Heart right ventricle (tissue), 16 donors: ENCODE results near the gene BARHL1. TPM values are rescaled to one million over a fixed set of nuclear protein-coding genes. Genes with fewer than 3 reads are reported as not detected.

Experiments
- ATAC-seq, 8 donors: fragments of 200-7000 bp; cut with Tn5 transposase; one replicate each; pipeline ENCODE4 v1.9.1; 2020; ENCODE audit warnings: mild to moderate bottlenecking in 8 of 8, moderate library complexity in 8 of 8, moderate number of reproducible peaks in 1 of 8
- DNase-seq, 2 donors: peaks; one replicate each; pipeline ENCODE4 v3.0.0-alpha.2; 2020
- H3K27ac ChIP-seq, 10 donors: fragments of 200-600 bp; sonication (generic) in 2 of 10; one replicate each; pipeline versions ENCODE4 v1.5.0 to v1.8.0; 2020 to 2022; ENCODE audit warnings: mild to moderate bottlenecking in 3 of 10
- H3K27me3 ChIP-seq, 7 donors: fragments of 200-600 bp; one replicate each; pipeline ENCODE4 v1.8.0; 2021 to 2022; ENCODE audit warnings: mild to moderate bottlenecking in 2 of 7
- H3K36me3 ChIP-seq, 9 donors: fragments of 200-600 bp; sonication (generic) in 1 of 9; one replicate each; pipeline versions ENCODE4 v1.5.0 to v1.8.0; 2020 to 2022; ENCODE audit warnings: mild to moderate bottlenecking in 2 of 9
- H3K4me1 ChIP-seq, 9 donors: fragments of 200-600 bp; sonication (generic) in 1 of 9; one replicate each; pipeline versions ENCODE4 v1.5.0 to v1.8.0; 2020 to 2022; ENCODE audit warnings: mild to moderate bottlenecking in 4 of 9
- H3K4me3 ChIP-seq, 10 donors: fragments of 200-600 bp; sonication (generic) in 2 of 10; one replicate each; pipeline versions ENCODE4 v1.5.0 to v1.8.0; 2020 to 2022; ENCODE audit warnings: mild to moderate bottlenecking in 7 of 10, moderate library complexity in 2 of 10
- H3K9me3 ChIP-seq, 11 donors: fragments of 200-600 bp in 10 of 11; sonication (generic) in 2 of 11; one replicate each; pipeline versions ENCODE4 v1.5.0 to v1.8.0; 2013 to 2022; ENCODE audit warnings: mild to moderate bottlenecking in 2 of 11, control low read depth in 1 of 11, moderate library complexity in 1 of 11
- WGBS, 2 donors: extraction: QIAGEN DNeasy Blood & Tissue Kit; methylation state at CpG; one replicate each; pipeline ENCODE4 v1.1.7; 2013; ENCODE audit warnings: inconsistent platforms in 1 of 2; 5-methylcytosine and 5-hydroxymethylcytosine counted together
- intact Hi-C, 10 donors: fragments of 100-400 bp; cut with DNase I; formaldehyde crosslinking; loops; one replicate each; pipeline versions ENCODE4 v1.11.1 to v1.14.2; 2022
- polyA plus RNA-seq, 2 donors: library from polyadenylated mRNA; stranded (reverse); fragments of 200-250 nt; gene quantifications; one replicate each; pipeline ENCODE4 v1.2.3, GENCODE V29; 2013
- total RNA-seq, 10 donors: library from RNA; stranded (reverse); fragmentation: NEBNext Ultra II Directional in 3 of 10; extraction: Animal tissue kit (Norgen Biotek cat#: 25700) in 3 of 10; gene quantifications; one replicate each; pipeline versions ENCODE4 v1.2.1 to v1.2.4, GENCODE V29; 2021 to 2023
- TF ChIP-seq, protein P1 (sequence below), 9 donors: fragments of 200-600 bp; sonication (generic) in 2 of 9; IDR thresholded peaks; one replicate each; pipeline versions ENCODE4 v1.5.0 to v1.8.0; 2021 to 2022; ENCODE audit warnings: antibody characterized with exemption in 9 of 9, mild to moderate bottlenecking in 5 of 9, moderate library complexity in 1 of 9
- donor health status: Arrhythmogenic right ventricular cardiomyopathy.
- donor health status: ischemic (EF 13 %, LVEDD 7.1; RV severe dilation, severe dysfunction).
- donor health status: healthy with polysubstance abuse.
- donor health status: DM: no; HTN: yes; CAD: no.
- donor health status: DM: no; HTN: no; CAD: no.
- donor health status: ischemic (EF 25% LVEDD 6.9; RV normal size, moderate dysfunction).
- donor health status: ischemic (EF 25% LVEDD 5.7; RV mildly dilated, moderate dysfunction).
- donor health status: healthy.
- donor health status: DM: yes; HTN: yes; CAD: no.
- donor health status: Ischemic cardiomyopathy.
- donor health status: ischemic (EF 35%, LVEDD 5.7; RV mildly dilated, moderate dysfunction).
- donor health status: nonischemic (EF 11% LVEDD 7.7; RV severe dilation, severe dysfunction).
- donor health status: DM: yes; HTN: yes; CAD: no.
- donor health status: PGD.
- donor health status: ischemic (EF 29% LVEDD 5.4; RV normal size, mild dysfunction).
- donor health status: nonischemic (EF 23%, LVEDD 6.1; RV moderate dilation, normal function).

The BARHL1 gene
- total and polyA plus RNA-seq, 12 donors = not detected

DNA sequence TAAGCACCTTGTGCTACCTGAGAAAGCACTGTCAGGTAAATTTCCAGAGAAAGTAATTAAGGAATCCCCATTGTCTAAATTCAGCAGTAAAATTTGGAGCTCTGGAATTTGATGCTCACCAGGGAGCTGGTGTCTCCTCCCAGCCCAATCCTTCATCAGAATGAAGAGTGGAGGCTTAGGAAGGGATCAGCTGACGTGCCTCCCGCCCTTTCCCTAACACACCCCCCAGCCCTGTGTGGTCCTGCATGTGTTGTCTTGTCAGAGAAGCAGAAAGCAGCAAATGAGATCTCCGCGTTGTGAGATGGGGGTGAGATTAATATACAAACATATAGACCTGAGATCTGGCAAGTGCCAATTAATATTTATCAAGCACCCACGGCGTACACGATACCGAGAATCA is 26.9 kb upstream of the BARHL1 start:
- H3K27me3 ChIP-seq = peaks cover 0 to 19% (median 6%) of the 10 kb centered on the region in 7 donors
- H3K36me3 ChIP-seq = no peaks in the 10 kb centered on the region
- no peak overlapping the region for H3K27ac ChIP-seq
- no peaks in the 10 kb centered on the region for H3K9me3 ChIP-seq
- peaks cover 0 to 8% (median 4%) of the 10 kb centered on the region in 9 donors for H3K4me1 ChIP-seq
- intact Hi-C loops = no loop called here
- ATAC-seq (no peak), DNase-seq (no peak)
- no peak overlapping the region for H3K4me3 ChIP-seq
- WGBS, 2 donors = 75 to 78% methylated on average over 8 of the region's 8 CpGs
- TF ChIP-seq, protein P1, sequence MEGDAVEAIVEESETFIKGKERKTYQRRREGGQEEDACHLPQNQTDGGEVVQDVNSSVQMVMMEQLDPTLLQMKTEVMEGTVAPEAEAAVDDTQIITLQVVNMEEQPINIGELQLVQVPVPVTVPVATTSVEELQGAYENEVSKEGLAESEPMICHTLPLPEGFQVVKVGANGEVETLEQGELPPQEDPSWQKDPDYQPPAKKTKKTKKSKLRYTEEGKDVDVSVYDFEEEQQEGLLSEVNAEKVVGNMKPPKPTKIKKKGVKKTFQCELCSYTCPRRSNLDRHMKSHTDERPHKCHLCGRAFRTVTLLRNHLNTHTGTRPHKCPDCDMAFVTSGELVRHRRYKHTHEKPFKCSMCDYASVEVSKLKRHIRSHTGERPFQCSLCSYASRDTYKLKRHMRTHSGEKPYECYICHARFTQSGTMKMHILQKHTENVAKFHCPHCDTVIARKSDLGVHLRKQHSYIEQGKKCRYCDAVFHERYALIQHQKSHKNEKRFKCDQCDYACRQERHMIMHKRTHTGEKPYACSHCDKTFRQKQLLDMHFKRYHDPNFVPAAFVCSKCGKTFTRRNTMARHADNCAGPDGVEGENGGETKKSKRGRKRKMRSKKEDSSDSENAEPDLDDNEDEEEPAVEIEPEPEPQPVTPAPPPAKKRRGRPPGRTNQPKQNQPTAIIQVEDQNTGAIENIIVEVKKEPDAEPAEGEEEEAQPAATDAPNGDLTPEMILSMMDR (IDR thresholded peaks at IDR 0.05) = no peak

DNA sequence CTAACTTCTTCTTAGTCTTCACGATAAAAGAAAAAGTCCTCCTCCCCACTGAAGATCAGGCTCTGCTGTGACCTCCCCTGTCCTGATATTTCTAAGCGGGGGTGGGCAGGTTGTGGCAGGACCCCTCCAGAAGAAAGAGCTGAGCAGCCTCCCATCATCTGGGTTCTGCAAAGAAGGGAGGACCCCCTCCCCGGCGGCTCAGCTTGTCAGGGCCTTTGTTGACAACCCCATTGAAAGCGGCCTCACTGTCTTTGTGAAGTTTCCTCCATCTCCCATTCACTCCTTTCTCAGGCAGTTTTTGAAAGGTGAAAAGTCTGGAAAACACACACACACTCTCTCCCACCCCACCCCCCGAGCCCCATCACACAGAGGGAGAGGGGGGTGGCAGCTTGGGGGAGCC is 26.2 kb upstream of the BARHL1 start:
- Histone ChIP-seq H3K4me3 (no peak overlapping the region), H3K9me3 (no peaks in the 10 kb centered on the region), H3K4me1 (peaks cover 0 to 15% (median 10%) of the 10 kb centered on the region in 9 donors), H3K27me3 (peaks cover 0 to 19% (median 6%) of the 10 kb centered on the region in 7 donors), H3K36me3 (no peaks in the 10 kb centered on the region), H3K27ac (no peak overlapping the region)
- 67 to 80% methylated on average over 6 of the region's 6 CpGs for WGBS, 2 donors
- intact Hi-C loops = no loop called here
- ATAC-seq (no peak), DNase-seq (no peak)
- TF ChIP-seq, protein P1 (IDR thresholded peaks at IDR 0.05) = no peak

DNA sequence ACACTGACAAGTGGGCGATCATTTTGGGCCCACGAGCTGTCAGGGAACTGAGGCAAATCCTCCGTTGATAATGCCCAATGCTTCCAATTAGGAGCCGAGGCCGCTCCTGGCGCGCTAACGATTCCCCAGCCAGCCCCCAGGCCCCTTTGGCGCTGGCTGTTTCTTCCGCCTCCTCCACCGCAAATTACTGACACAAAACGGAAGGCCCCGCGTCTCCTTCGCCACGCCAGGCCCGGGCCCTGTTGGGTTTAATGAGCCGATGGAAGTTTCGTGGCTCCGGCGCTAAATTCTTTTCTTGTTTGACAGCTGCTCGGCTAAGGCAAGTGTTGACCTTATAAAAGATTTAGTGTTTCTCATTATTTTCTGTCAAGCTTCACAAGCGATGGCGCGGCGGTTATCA is 25.7 kb upstream of the BARHL1 start:
- DNase-seq = no peak

DNA sequence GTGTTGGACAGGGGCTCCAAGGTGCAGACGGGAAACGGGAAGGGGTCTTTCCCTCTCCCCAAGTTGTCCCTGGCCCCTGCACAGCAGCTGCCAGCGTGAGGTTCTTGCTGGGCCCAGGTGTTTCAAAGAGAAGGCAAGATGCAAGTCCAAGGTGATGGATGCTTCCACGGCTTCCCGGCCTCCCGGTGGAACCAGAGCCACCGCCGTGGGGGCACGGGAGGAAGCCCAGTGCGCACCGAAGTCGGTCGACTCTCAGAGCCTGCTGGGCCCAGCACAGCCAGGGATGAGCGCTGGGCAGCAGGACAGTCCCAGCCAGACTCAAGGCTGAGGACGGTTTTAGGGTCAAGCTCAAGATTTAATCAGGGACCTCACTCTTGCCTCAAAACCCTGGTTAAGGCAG is 25.2 kb upstream of the BARHL1 start:
- H3K27me3 ChIP-seq = peaks cover 0 to 19% (median 6%) of the 10 kb centered on the region in 7 donors
- ATAC-seq (no peak), DNase-seq (no peak)
- WGBS, 2 donors = 89 to 92% methylated on average over 15 of the region's 15 CpGs
- H3K4me1 ChIP-seq = peaks cover 0 to 22% (median 15%) of the 10 kb centered on the region in 9 donors
- no peaks in the 10 kb centered on the region for H3K36me3 ChIP-seq
- no peaks in the 10 kb centered on the region for H3K9me3 ChIP-seq
- TF ChIP-seq, protein P1 (IDR thresholded peaks at IDR 0.05) = no peak
- H3K27ac ChIP-seq = no peak overlapping the region
- intact Hi-C loops = no loop called here
- no peak overlapping the region for H3K4me3 ChIP-seq

More for the DNA sequence above, 25.7 kb upstream of the BARHL1 start:
- H3K4me3 ChIP-seq = no peak overlapping the region
- H3K4me1 ChIP-seq = peaks cover 0 to 18% (median 11%) of the 10 kb centered on the region in 9 donors
- ATAC-seq = no peak
- H3K27me3 ChIP-seq = peaks cover 0 to 19% (median 6%) of the 10 kb centered on the region in 7 donors
- no peaks in the 10 kb centered on the region for H3K36me3 ChIP-seq
- intact Hi-C loops = no loop called here
- no peak overlapping the region for H3K27ac ChIP-seq
- WGBS, 2 donors = 77 to 84% methylated on average over 26 of the region's 26 CpGs
- TF ChIP-seq, protein P1 (IDR thresholded peaks at IDR 0.05) = no peak
- no peaks in the 10 kb centered on the region for H3K9me3 ChIP-seq
